ENCODE results near the gene DHRS7C. TPM values are rescaled to one million over a fixed set of nuclear protein-coding genes. Genes with fewer than 3 reads are reported as not detected.

The DHRS7C gene
- total RNA-seq, 1 donor from 2014 or later, result not detected

GRCh38 chr17:9806699-9807098, 15.3 kb upstream of the DHRS7C start:
- DNase-seq (ENCODE audit: low read depth), result no peak
- no peak for TF ChIP-seq CTCF (IDR thresholded peaks at IDR 0.05; ENCODE audit: insufficient read depth, low read length, severe bottlenecking)
- Histone ChIP-seq H3K27me3 (ENCODE audit: control insufficient read depth, insufficient read depth, low read length) (no peaks in the 10 kb centered on the region), H3K36me3 (ENCODE audit: control insufficient read depth, insufficient read depth, low read length) (no peaks in the 10 kb centered on the region), H3K4me3 (ENCODE audit: low read depth, low read length) (no peak overlapping the region)
- FAIRE-seq, result no peak

GRCh38 chr17:9805769-9806168, 14.4 kb upstream of the DHRS7C start:
- TF ChIP-seq CTCF (IDR thresholded peaks at IDR 0.05; ENCODE audit: insufficient read depth, low read length, severe bottlenecking), result no peak
- Histone ChIP-seq H3K4me3 (ENCODE audit: low read depth, low read length) (no peak overlapping the region), H3K27me3 (ENCODE audit: control insufficient read depth, insufficient read depth, low read length) (no peaks in the 10 kb centered on the region), H3K36me3 (ENCODE audit: control insufficient read depth, insufficient read depth, low read length) (no peaks in the 10 kb centered on the region)
- DNase-seq (ENCODE audit: low read depth), result no peak
- no peak for FAIRE-seq

GRCh38 chr17:9802697-9803096, 11.3 kb upstream of the DHRS7C start:
- DNase-seq (ENCODE audit: low read depth), result no peak
- Histone ChIP-seq H3K36me3 (ENCODE audit: control insufficient read depth, insufficient read depth, low read length) (no peaks in the 10 kb centered on the region), H3K27me3 (ENCODE audit: control insufficient read depth, insufficient read depth, low read length) (no peaks in the 10 kb centered on the region), H3K4me3 (ENCODE audit: low read depth, low read length) (no peak overlapping the region)
- TF ChIP-seq CTCF (IDR thresholded peaks at IDR 0.05; ENCODE audit: insufficient read depth, low read length, severe bottlenecking), result no peak
- FAIRE-seq, result no peak

GRCh38 chr17:9802294-9802693, 10.9 kb upstream of the DHRS7C start:
- Histone ChIP-seq H3K36me3 (ENCODE audit: control insufficient read depth, insufficient read depth, low read length) (no peaks in the 10 kb centered on the region), H3K27me3 (ENCODE audit: control insufficient read depth, insufficient read depth, low read length) (no peaks in the 10 kb centered on the region), H3K4me3 (ENCODE audit: low read depth, low read length) (no peak overlapping the region)
- no peak for DNase-seq (ENCODE audit: low read depth)
- FAIRE-seq, result no peak
- TF ChIP-seq CTCF (IDR thresholded peaks at IDR 0.05; ENCODE audit: insufficient read depth, low read length, severe bottlenecking), result no peak

GRCh38 chr17:9801505-9801904, 10.1 kb upstream of the DHRS7C start:
- FAIRE-seq, result no peak
- TF ChIP-seq CTCF (IDR thresholded peaks at IDR 0.05; ENCODE audit: insufficient read depth, low read length, severe bottlenecking), result no peak
- Histone ChIP-seq H3K36me3 (ENCODE audit: control insufficient read depth, insufficient read depth, low read length) (no peaks in the 10 kb centered on the region), H3K4me3 (ENCODE audit: low read depth, low read length) (no peak overlapping the region), H3K27me3 (ENCODE audit: control insufficient read depth, insufficient read depth, low read length) (no peaks in the 10 kb centered on the region)
- no peak for DNase-seq (ENCODE audit: low read depth)

- DNase-seq (ENCODE audit: low read depth) (no peak), FAIRE-seq (no peak)
- no peak for TF ChIP-seq CTCF (IDR thresholded peaks at IDR 0.05; ENCODE audit: insufficient read depth, low read length, severe bottlenecking)
- no peaks in the 10 kb centered on the region for H3K36me3 ChIP-seq (ENCODE audit: control insufficient read depth, insufficient read depth, low read length)
- no peaks in the 10 kb centered on the region for H3K27me3 ChIP-seq (ENCODE audit: control insufficient read depth, insufficient read depth, low read length)
- no peak overlapping the region for H3K4me3 ChIP-seq (ENCODE audit: low read depth, low read length)
Observed at GRCh38 chr17:9798724-9799123, 7.3 kb upstream of the DHRS7C start.
